ENCODE measurements around the gene SKI. TPM values are rescaled to one million over a fixed set of nuclear protein-coding genes. Genes with fewer than 3 reads are reported as not detected.

Gene SKI
- total and polyA plus RNA-seq, 9 of the 15 experiments (the other 6 are each of a cell fraction or from before 2014, with no cell fraction given): 0.10 to 60.5 (median 4.6) TPM

GRCh38 chr1:2180297-2181245 is 47.5 kb upstream of the SKI start (continued):
- TF ChIP-seq POLR2AphosphoS5 (IDR thresholded peaks at IDR 0.05; ENCODE audit: control insufficient read depth, insufficient read depth, low read depth, low read length) (peak; percentile 37; the same call in 1 of the 2 replicates), ZNF668 (CRISPR knock-in tag; IDR thresholded peaks at IDR 0.05) (no peak), ZEB2 (IDR thresholded peaks at IDR 0.05) (no peak), SIN3A (IDR thresholded peaks at IDR 0.05; ENCODE audit: borderline replicate concordance in 2 of 2, control insufficient read depth in 1 of 2, low read depth in 2 of 2, low read length in 2 of 2) (0 out of 4 replicates have a peak, but pooled peaks of 1 of the 2 experiments have one; percentile 2), ZNF274 (IDR thresholded peaks at IDR 0.05; ENCODE audit: borderline replicate concordance, low read depth, low read length) (no peak), NFYB (IDR thresholded peaks at IDR 0.05; ENCODE audit: extremely low read depth, insufficient read length) (peak; percentile 35), RBM15 (IDR thresholded peaks at IDR 0.05; ENCODE audit: insufficient read depth, low read length) (no peak), ZNF707 (CRISPR knock-in tag; conservative IDR thresholded peaks at IDR 0.05) (no peak)
- TF ChIP-seq, protein P1, sequence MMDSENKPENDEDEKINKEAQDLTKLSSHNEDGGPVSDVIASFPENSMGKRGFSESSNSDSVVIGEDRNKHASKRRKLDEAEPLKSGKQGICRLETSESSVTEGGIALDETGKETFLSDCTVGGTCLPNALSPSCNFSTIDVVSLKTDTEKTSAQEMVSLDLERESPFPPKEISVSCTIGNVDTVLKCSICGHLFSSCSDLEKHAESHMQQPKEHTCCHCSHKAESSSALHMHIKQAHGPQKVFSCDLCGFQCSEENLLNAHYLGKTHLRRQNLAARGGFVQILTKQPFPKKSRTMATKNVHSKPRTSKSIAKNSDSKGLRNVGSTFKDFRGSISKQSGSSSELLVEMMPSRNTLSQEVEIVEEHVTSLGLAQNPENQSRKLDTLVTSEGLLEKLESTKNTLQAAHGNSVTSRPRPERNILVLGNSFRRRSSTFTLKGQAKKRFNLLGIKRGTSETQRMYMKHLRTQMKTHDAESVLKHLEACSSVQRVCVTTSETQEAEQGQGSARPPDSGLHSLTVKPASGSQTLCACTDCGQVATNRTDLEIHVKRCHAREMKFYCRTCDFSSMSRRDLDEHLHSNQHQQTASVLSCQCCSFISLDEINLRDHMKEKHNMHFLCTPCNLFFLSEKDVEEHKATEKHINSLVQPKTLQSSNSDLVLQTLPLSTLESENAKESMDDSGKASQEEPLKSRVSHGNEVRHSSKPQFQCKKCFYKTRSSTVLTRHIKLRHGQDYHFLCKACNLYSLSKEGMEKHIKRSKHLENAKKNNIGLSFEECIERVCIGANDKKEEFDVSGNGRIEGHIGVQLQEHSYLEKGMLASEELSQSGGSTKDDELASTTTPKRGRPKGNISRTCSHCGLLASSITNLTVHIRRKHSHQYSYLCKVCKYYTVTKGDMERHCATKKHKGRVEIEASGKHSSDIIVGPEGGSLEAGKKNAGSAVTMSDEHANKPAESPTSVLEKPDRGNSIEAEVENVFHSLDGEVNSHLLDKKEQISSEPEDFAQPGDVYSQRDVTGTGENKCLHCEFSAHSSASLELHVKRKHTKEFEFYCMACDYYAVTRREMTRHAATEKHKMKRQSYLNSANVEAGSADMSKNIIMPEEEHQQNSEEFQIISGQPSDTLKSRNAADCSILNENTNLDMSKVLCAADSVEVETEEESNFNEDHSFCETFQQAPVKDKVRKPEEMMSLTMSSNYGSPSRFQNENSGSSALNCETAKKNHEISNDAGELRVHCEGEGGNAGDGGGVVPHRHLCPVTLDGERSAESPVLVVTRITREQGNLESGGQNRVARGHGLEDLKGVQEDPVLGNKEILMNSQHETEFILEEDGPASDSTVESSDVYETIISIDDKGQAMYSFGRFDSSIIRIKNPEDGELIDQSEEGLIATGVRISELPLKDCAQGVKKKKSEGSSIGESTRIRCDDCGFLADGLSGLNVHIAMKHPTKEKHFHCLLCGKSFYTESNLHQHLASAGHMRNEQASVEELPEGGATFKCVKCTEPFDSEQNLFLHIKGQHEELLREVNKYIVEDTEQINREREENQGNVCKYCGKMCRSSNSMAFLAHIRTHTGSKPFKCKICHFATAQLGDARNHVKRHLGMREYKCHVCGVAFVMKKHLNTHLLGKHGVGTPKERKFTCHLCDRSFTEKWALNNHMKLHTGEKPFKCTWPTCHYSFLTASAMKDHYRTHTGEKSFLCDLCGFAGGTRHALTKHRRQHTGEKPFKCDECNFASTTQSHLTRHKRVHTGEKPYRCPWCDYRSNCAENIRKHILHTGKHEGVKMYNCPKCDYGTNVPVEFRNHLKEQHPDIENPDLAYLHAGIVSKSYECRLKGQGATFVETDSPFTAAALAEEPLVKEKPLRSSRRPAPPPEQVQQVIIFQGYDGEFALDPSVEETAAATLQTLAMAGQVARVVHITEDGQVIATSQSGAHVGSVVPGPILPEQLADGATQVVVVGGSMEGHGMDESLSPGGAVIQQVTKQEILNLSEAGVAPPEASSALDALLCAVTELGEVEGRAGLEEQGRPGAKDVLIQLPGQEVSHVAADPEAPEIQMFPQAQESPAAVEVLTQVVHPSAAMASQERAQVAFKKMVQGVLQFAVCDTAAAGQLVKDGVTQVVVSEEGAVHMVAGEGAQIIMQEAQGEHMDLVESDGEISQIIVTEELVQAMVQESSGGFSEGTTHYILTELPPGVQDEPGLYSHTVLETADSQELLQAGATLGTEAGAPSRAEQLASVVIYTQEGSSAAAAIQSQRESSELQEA (IDR thresholded peaks at IDR 0.05; ENCODE audit: low read depth): no peak
- TF ChIP-seq, protein P2, sequence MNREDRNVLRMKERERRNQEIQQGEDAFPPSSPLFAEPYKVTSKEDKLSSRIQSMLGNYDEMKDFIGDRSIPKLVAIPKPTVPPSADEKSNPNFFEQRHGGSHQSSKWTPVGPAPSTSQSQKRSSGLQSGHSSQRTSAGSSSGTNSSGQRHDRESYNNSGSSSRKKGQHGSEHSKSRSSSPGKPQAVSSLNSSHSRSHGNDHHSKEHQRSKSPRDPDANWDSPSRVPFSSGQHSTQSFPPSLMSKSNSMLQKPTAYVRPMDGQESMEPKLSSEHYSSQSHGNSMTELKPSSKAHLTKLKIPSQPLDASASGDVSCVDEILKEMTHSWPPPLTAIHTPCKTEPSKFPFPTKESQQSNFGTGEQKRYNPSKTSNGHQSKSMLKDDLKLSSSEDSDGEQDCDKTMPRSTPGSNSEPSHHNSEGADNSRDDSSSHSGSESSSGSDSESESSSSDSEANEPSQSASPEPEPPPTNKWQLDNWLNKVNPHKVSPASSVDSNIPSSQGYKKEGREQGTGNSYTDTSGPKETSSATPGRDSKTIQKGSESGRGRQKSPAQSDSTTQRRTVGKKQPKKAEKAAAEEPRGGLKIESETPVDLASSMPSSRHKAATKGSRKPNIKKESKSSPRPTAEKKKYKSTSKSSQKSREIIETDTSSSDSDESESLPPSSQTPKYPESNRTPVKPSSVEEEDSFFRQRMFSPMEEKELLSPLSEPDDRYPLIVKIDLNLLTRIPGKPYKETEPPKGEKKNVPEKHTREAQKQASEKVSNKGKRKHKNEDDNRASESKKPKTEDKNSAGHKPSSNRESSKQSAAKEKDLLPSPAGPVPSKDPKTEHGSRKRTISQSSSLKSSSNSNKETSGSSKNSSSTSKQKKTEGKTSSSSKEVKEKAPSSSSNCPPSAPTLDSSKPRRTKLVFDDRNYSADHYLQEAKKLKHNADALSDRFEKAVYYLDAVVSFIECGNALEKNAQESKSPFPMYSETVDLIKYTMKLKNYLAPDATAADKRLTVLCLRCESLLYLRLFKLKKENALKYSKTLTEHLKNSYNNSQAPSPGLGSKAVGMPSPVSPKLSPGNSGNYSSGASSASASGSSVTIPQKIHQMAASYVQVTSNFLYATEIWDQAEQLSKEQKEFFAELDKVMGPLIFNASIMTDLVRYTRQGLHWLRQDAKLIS (CRISPR knock-in tag; IDR thresholded peaks at IDR 0.05): 0 out of 2 replicates have a peak, but pooled peaks have one; percentile 24
- TF ChIP-seq, protein P3, sequence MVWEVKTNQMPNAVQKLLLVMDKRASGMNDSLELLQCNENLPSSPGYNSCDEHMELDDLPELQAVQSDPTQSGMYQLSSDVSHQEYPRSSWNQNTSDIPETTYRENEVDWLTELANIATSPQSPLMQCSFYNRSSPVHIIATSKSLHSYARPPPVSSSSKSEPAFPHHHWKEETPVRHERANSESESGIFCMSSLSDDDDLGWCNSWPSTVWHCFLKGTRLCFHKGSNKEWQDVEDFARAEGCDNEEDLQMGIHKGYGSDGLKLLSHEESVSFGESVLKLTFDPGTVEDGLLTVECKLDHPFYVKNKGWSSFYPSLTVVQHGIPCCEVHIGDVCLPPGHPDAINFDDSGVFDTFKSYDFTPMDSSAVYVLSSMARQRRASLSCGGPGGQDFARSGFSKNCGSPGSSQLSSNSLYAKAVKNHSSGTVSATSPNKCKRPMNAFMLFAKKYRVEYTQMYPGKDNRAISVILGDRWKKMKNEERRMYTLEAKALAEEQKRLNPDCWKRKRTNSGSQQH (CRISPR knock-in tag; IDR thresholded peaks at IDR 0.05): no peak

All from K562 (cell line).